ENCODE data around the gene GOLT1A.

Gene GOLT1A

GRCh38 chr1:204202481-204202880 lies 11.3 kb downstream of the GOLT1A start:
- ATAC-seq (ENCODE audit: insufficient read depth, low read depth), result no peak
- Histone ChIP-seq H3K4me1 (ENCODE audit: insufficient read depth, low read length) (no peaks in the 10 kb centered on the region), H3K9ac (ENCODE audit: low read depth, low read length) (no peak overlapping the region), H3K9me3 (ENCODE audit: insufficient read depth, low read length, severe bottlenecking) (no peaks in the 10 kb centered on the region), H3K79me2 (ENCODE audit: insufficient read depth, low read length) (no peaks in the 10 kb centered on the region), H3K4me2 (ENCODE audit: insufficient read depth, low read length) (no peak overlapping the region), H3K36me3 (ENCODE audit: insufficient read depth, low read length) (no peaks in the 10 kb centered on the region), H4K20me1 (ENCODE audit: insufficient read depth, low read length) (no peaks in the 10 kb centered on the region; the same call in 1 of the 2 replicates), H3K27me3 (ENCODE audit: insufficient read depth, low read length, poor library complexity) (peaks cover 16% of the 10 kb centered on the region), H2AFZ (ENCODE audit: low read depth, low read length) (no peak overlapping the region), H3K27ac (ENCODE audit: low read length) (no peak overlapping the region), H3K4me3 (ENCODE audit: low read depth in 1 of 2, low read length in 2 of 2) (no peak overlapping the region)
- DNase-seq, result no peak
- TF ChIP-seq CTCF (IDR thresholded peaks at IDR 0.05; ENCODE audit: borderline replicate concordance, extremely low read depth, low read length, poor library complexity, severe bottlenecking), result no peak
- TF ChIP-seq EZH2 (IDR thresholded peaks at IDR 0.05; ENCODE audit: borderline replicate concordance, low read depth, low read length, severe bottlenecking), result no peak

- ATAC-seq (ENCODE audit: insufficient read depth, low read depth) (no peak), DNase-seq (no peak)
- no peak overlapping the region for H3K9ac ChIP-seq (ENCODE audit: low read depth, low read length)
- no peaks in the 10 kb centered on the region for H3K9me3 ChIP-seq (ENCODE audit: insufficient read depth, low read length, severe bottlenecking)
- no peaks in the 10 kb centered on the region for H3K79me2 ChIP-seq (ENCODE audit: insufficient read depth, low read length)
- H3K4me2 ChIP-seq (ENCODE audit: insufficient read depth, low read length), result no peak overlapping the region
- no peak overlapping the region for H3K27ac ChIP-seq (ENCODE audit: low read length)
- no peaks in the 10 kb centered on the region for H3K36me3 ChIP-seq (ENCODE audit: insufficient read depth, low read length)
- no peaks in the 10 kb centered on the region for H3K4me1 ChIP-seq (ENCODE audit: insufficient read depth, low read length)
- no peak for TF ChIP-seq EZH2 (IDR thresholded peaks at IDR 0.05; ENCODE audit: borderline replicate concordance, low read depth, low read length, severe bottlenecking)
- no peak for TF ChIP-seq CTCF (IDR thresholded peaks at IDR 0.05; ENCODE audit: borderline replicate concordance, extremely low read depth, low read length, poor library complexity, severe bottlenecking)
- H3K4me3 ChIP-seq (ENCODE audit: low read depth in 1 of 2, low read length in 2 of 2), result no peak overlapping the region
- H2AFZ ChIP-seq (ENCODE audit: low read depth, low read length), result no peak overlapping the region
- no peaks in the 10 kb centered on the region; the same call in 1 of the 2 replicates for H4K20me1 ChIP-seq (ENCODE audit: insufficient read depth, low read length)
- H3K27me3 ChIP-seq (ENCODE audit: insufficient read depth, low read length, poor library complexity), result peaks cover 16% of the 10 kb centered on the region
Measured at GRCh38 chr1:204201348-204202040, 12.3 kb downstream of the GOLT1A start.

GRCh38 chr1:204199579-204199978 lies 14.2 kb downstream of the GOLT1A start:
- peaks cover 2% of the 10 kb centered on the region for H3K4me1 ChIP-seq (ENCODE audit: insufficient read depth, low read length)
- ATAC-seq (ENCODE audit: insufficient read depth, low read depth) (no peak), DNase-seq (no peak)
- no peak overlapping the region for H3K4me3 ChIP-seq (ENCODE audit: low read depth in 1 of 2, low read length in 2 of 2)
- no peak for TF ChIP-seq EZH2 (IDR thresholded peaks at IDR 0.05; ENCODE audit: borderline replicate concordance, low read depth, low read length, severe bottlenecking)
- no peak for TF ChIP-seq CTCF (IDR thresholded peaks at IDR 0.05; ENCODE audit: borderline replicate concordance, extremely low read depth, low read length, poor library complexity, severe bottlenecking)
- H3K27ac ChIP-seq (ENCODE audit: low read length), result no peak overlapping the region
- H3K36me3 ChIP-seq (ENCODE audit: insufficient read depth, low read length), result no peaks in the 10 kb centered on the region
- H3K9ac ChIP-seq (ENCODE audit: low read depth, low read length), result no peak overlapping the region
- no peaks in the 10 kb centered on the region; the same call in 1 of the 2 replicates for H4K20me1 ChIP-seq (ENCODE audit: insufficient read depth, low read length)
- H3K27me3 ChIP-seq (ENCODE audit: insufficient read depth, low read length, poor library complexity), result peaks cover 12% of the 10 kb centered on the region
- H3K9me3 ChIP-seq (ENCODE audit: insufficient read depth, low read length, severe bottlenecking), result no peaks in the 10 kb centered on the region
- no peak overlapping the region for H2AFZ ChIP-seq (ENCODE audit: low read depth, low read length)
- H3K4me2 ChIP-seq (ENCODE audit: insufficient read depth, low read length), result no peak overlapping the region
- no peaks in the 10 kb centered on the region for H3K79me2 ChIP-seq (ENCODE audit: insufficient read depth, low read length)
